WI38 (cell line): ENCODE data around the gene ACADL.
A peak's percentile ranks its signal among the peaks of the same experiment; 100 is the strongest.

Experiments used
- H3K4me3 ChIP-seq: 2 replicates; pipeline ENCODE4 v1.5.1; 2011; ENCODE audit warnings: low read depth, mild to moderate bottlenecking, control low read depth, low read length
- CTCF ChIP-seq: IDR thresholded peaks from 2 replicates; pipeline ENCODE4 v1.5.1; 2012; ENCODE audit warnings: low read depth, mild to moderate bottlenecking, control low read depth, low read length

The ACADL gene

DNA sequence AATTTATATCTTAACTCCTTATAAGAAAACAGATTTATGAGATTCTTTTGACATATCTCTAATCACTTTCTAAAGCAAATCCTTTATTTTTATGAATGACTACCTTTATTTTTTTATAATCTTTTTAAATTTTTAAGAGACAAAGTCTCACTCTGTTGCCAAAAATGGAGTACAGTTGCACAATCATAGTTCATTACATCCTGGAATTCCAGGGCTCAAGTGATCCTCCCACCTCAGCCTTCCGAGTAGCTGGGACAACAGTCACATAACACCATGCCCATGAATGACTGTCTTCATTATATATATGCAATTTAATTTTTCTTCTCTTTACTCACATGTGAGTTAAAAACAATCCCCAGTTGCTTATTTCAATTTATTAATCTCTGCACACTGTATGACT lies 21.7 kb downstream of the ACADL start:
- TF ChIP-seq CTCF: no peak
- H3K4me3 ChIP-seq: no peak overlapping the region

DNA sequence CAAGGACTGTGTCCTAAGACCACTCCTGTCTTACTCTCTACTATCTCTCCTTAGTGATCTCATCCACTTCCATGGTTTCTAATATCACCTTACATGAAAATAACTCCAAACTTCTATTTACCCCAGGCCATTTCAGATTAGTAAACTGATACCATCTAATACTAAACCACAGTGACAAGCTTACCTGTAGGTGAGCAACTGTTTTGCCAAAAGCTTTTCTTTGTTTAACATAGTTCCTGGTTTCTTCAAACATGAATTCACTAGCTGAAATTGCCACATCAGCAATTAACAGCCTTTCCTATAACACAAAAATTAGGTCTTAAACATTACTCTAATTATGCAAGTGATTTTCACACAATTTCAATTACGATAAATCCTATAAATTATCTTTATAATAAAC lies 22.1 kb downstream of the ACADL start:
- no peak for TF ChIP-seq CTCF
- H3K4me3 ChIP-seq: no peak overlapping the region

- no peak for TF ChIP-seq CTCF
- no peak overlapping the region for H3K4me3 ChIP-seq
These were observed 25.4 kb downstream of the ACADL start for GRCh38 chr2:210199854-210200253.

GRCh38 chr2:210199186-210199765 lies 26.0 kb downstream of the ACADL start:
- H3K4me3 ChIP-seq: no peak overlapping the region
- peak; percentile 39; the same call in 1 of the 2 replicates for TF ChIP-seq CTCF

DNA sequence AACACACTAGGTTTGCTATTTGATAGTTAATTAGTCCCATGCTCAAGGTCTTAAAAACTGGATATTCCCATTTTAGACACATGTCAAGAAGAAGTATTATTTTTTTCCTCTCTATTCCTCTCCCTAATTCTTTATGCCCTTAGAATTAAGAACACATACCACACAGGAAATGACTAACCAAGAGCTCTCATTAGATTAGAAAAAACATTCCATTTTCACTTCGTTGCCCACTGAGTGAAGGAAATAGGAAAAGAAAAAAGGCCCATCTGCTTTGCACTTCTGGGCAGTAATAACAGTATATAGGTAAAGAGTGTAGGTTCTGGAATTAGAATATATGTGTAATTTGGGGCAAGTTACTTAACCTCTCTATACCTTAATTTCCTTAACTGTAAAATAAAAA lies 26.9 kb downstream of the ACADL start:
- no peak for TF ChIP-seq CTCF
- H3K4me3 ChIP-seq: no peak overlapping the region

DNA sequence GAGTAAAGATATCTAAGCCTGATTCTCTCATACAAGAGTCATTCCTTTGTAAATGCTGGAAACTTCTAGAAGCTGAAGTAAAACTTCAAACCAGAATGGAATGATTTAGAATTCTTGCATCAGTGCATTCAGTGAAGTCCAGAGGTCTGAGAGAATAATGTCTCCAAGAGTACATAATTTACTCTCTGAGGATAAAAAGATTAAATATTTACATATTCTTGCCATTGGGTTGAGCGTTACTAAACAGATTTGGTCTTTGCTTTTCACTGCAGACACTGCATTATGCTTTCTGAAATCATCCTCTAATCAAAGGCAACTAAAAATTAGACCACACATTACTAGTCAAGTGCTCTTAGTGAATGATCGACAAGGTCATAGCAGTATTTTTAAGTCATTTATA lies 27.5 kb downstream of the ACADL start:
- no peak overlapping the region for H3K4me3 ChIP-seq
- no peak for TF ChIP-seq CTCF

DNA sequence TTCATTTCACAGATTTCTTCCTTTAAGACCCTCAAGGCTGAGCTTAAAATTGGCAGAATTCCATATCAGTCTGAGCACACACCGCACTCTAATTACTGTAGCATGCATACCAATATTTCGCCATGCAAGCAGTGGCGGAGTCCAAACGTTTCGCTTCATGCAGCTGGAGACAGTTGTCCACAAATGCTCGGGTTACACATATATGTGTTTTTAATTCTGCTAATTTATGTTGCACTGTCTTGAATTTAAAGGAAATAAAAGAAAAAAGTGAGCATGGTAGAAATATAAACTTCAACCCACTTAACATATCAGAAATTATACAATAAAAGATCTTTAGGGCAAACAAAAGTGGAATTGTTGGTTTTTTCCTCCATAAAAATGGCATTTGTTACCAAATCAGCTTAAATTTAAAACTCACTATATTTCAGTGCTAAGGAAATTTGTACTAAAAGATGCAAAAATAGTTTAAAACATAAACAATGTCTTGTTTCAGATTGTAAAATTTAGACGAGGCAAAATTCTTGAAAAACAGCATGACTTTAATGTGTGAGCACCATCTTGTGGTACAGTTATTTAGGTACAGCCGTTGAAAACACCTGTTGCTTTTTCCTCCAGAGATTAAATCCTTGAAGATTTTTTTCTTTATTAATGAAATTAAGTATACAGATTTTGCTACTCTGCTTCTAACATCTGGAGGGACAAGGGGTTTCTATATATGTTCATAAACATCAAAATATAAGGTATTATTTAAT lies 30.0 kb downstream of the ACADL start:
- peak overlapping the region; percentile 38 for H3K4me3 ChIP-seq
- no peak; the same call in 1 of the 2 replicates for TF ChIP-seq CTCF
